GM19043 (cell line): Measurements from ENCODE around the gene SLC25A51.

Source experiments
- ATAC-seq: cut with Tn5 transposase; IDR thresholded peaks from one replicate; pipeline ENCODE4 v1.9.1; 2021; ENCODE audit warnings: low read depth; ENCODE audit not compliant: unreplicated experiment

The SLC25A51 gene

GRCh38 chr9:37852222-37852621, 51.7 kb downstream of the SLC25A51 start:
- ATAC-seq = no peak

GRCh38 chr9:37840560-37841194, 63.2 kb downstream of the SLC25A51 start:
- ATAC-seq = no peak

- no peak for ATAC-seq
Observed at GRCh38 chr9:37839496-37840461, 64.1 kb downstream of the SLC25A51 start.
